HCT116 (cell line): ENCODE measurements around the gene GPC4.

ENCODE experiments used
- CBX3 ChIP-seq: IDR thresholded peaks from 2 replicates; pipeline ENCODE4 v1.6.1; 2012; ENCODE audit warnings: low read depth
- EGR1 ChIP-seq: IDR thresholded peaks from 2 replicates; pipeline ENCODE4 v1.6.1; 2012; ENCODE audit warnings: low read depth
- EZH2 ChIP-seq: fragments of 200-600 bp; sonication (generic); IDR thresholded peaks from 2 replicates; pipeline ENCODE4 v1.6.1; 2017; ENCODE audit warnings: antibody characterized with exemption, mixed run types
- EZH2phosphoT487 ChIP-seq: fragments of 200-600 bp; IDR thresholded peaks from 2 replicates; pipeline ENCODE4 v1.6.1; 2018; ENCODE audit warnings: antibody characterized with exemption, borderline replicate concordance
- POLR2A ChIP-seq: IDR thresholded peaks from 2 replicates; pipeline ENCODE4 v1.7.0; 2011; ENCODE audit warnings: borderline replicate concordance; ENCODE audit not compliant: insufficient read depth, insufficient read length; ENCODE audit errors: extremely low read depth
- POLR2AphosphoS5 ChIP-seq: IDR thresholded peaks from 2 replicates; pipeline ENCODE4 v1.6.1; 2011; ENCODE audit warnings: mild to moderate bottlenecking, low read depth, low read length, moderate library complexity
- RAD21 ChIP-seq: IDR thresholded peaks from 2 replicates; pipeline ENCODE4 v1.6.1; 2012; ENCODE audit warnings: low read depth, mild to moderate bottlenecking
- SP1 ChIP-seq: IDR thresholded peaks from 2 replicates; pipeline ENCODE4 v1.6.1; 2012; ENCODE audit warnings: low read depth
- ZNF274 ChIP-seq: fragments of 200-500 bp; sonication (Bioruptor generic); IDR thresholded peaks from 2 replicates; pipeline ENCODE4 v1.6.1; 2014; ENCODE audit warnings: mild to moderate bottlenecking, low read depth, low read length, inconsistent platforms
- TF ChIP-seq, protein P1 (sequence below), 3 experiments: fragments of 200-600 bp in 1 of 3; sonication (generic) in 1 of 3; IDR thresholded peaks in 2 of 3; conservative IDR thresholded peaks in 1 of 3; 2 replicates each; pipeline ENCODE4 v1.5.1; 2012 to 2017; ENCODE audit warnings: low read depth in 2 of 3, low read length in 2 of 3, antibody characterized with exemption in 1 of 3, borderline replicate concordance in 1 of 3, control low read depth in 1 of 3, mild to moderate bottlenecking in 1 of 3, mixed read lengths in 1 of 3, mixed run types in 1 of 3, moderate library complexity in 1 of 3; ENCODE audit not compliant: insufficient read depth in 1 of 3
- TF ChIP-seq, protein P2 (sequence below): IDR thresholded peaks from 2 replicates; pipeline ENCODE4 v1.6.1; 2012; ENCODE audit warnings: low read depth
- TF ChIP-seq, protein P3 (sequence below): IDR thresholded peaks from 2 replicates; pipeline ENCODE4 v1.6.1; 2011; ENCODE audit warnings: mild to moderate bottlenecking, low read length, moderate library complexity; ENCODE audit not compliant: insufficient replicate concordance; ENCODE audit errors: extremely low read depth

DNA sequence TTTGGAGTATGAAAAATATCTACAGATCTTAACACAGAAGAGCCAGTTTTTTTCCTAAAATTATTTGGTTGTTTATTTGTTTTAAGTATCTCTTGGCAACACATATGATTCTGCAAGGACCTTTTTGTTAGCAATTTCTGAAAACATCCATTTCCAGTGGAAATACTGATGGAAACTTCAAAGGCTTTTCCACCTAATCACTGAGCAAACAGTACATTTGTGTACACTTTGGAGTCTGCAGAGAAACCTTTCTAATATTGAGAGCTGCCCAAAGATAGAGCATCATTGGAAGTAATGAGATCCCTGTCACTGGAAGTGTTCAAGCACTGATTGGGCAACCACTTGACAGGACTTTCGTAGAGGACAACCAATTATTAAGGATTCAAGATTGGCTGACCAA is 127.4 kb downstream of the GPC4 start:
- no peak for TF ChIP-seq CBX3
- TF ChIP-seq, protein P1, sequence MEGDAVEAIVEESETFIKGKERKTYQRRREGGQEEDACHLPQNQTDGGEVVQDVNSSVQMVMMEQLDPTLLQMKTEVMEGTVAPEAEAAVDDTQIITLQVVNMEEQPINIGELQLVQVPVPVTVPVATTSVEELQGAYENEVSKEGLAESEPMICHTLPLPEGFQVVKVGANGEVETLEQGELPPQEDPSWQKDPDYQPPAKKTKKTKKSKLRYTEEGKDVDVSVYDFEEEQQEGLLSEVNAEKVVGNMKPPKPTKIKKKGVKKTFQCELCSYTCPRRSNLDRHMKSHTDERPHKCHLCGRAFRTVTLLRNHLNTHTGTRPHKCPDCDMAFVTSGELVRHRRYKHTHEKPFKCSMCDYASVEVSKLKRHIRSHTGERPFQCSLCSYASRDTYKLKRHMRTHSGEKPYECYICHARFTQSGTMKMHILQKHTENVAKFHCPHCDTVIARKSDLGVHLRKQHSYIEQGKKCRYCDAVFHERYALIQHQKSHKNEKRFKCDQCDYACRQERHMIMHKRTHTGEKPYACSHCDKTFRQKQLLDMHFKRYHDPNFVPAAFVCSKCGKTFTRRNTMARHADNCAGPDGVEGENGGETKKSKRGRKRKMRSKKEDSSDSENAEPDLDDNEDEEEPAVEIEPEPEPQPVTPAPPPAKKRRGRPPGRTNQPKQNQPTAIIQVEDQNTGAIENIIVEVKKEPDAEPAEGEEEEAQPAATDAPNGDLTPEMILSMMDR (IDR thresholded peaks at IDR 0.05 in 2 of 3, conservative IDR thresholded peaks at IDR 0.05 in 1 of 3; ENCODE audit: borderline replicate concordance in 1 of 3, insufficient read depth in 1 of 3, low read depth in 2 of 3, low read length in 2 of 3): no peak
- TF ChIP-seq, protein P2, sequence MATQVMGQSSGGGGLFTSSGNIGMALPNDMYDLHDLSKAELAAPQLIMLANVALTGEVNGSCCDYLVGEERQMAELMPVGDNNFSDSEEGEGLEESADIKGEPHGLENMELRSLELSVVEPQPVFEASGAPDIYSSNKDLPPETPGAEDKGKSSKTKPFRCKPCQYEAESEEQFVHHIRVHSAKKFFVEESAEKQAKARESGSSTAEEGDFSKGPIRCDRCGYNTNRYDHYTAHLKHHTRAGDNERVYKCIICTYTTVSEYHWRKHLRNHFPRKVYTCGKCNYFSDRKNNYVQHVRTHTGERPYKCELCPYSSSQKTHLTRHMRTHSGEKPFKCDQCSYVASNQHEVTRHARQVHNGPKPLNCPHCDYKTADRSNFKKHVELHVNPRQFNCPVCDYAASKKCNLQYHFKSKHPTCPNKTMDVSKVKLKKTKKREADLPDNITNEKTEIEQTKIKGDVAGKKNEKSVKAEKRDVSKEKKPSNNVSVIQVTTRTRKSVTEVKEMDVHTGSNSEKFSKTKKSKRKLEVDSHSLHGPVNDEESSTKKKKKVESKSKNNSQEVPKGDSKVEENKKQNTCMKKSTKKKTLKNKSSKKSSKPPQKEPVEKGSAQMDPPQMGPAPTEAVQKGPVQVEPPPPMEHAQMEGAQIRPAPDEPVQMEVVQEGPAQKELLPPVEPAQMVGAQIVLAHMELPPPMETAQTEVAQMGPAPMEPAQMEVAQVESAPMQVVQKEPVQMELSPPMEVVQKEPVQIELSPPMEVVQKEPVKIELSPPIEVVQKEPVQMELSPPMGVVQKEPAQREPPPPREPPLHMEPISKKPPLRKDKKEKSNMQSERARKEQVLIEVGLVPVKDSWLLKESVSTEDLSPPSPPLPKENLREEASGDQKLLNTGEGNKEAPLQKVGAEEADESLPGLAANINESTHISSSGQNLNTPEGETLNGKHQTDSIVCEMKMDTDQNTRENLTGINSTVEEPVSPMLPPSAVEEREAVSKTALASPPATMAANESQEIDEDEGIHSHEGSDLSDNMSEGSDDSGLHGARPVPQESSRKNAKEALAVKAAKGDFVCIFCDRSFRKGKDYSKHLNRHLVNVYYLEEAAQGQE: no peak
- no peak for TF ChIP-seq EZH2
- TF ChIP-seq, protein P3, sequence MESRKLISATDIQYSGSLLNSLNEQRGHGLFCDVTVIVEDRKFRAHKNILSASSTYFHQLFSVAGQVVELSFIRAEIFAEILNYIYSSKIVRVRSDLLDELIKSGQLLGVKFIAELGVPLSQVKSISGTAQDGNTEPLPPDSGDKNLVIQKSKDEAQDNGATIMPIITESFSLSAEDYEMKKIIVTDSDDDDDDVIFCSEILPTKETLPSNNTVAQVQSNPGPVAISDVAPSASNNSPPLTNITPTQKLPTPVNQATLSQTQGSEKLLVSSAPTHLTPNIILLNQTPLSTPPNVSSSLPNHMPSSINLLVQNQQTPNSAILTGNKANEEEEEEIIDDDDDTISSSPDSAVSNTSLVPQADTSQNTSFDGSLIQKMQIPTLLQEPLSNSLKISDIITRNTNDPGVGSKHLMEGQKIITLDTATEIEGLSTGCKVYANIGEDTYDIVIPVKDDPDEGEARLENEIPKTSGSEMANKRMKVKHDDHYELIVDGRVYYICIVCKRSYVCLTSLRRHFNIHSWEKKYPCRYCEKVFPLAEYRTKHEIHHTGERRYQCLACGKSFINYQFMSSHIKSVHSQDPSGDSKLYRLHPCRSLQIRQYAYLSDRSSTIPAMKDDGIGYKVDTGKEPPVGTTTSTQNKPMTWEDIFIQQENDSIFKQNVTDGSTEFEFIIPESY: no peak
- TF ChIP-seq RAD21: no peak
- TF ChIP-seq EZH2phosphoT487: no peak
- TF ChIP-seq EGR1: no peak
- TF ChIP-seq SP1: no peak
- no peak for TF ChIP-seq POLR2AphosphoS5
- TF ChIP-seq POLR2A: no peak
- no peak for TF ChIP-seq ZNF274
